CD14-positive monocyte (primary cell): ENCODE results near the gene MACF1. TPM values are rescaled to one million over a fixed set of nuclear protein-coding genes. Genes with fewer than 3 reads are reported as not detected.
A peak's percentile ranks its signal among the peaks of the same experiment; 100 is the strongest.

Experiments
- DNase-seq, 3 donors: peaks; one replicate each; pipeline ENCODE4 v3.0.0-alpha.2; 2011 to 2022
- H2AFZ ChIP-seq: 2 replicates; pipeline ENCODE4 v1.6.0; 2012; ENCODE audit warnings: mild to moderate bottlenecking, low read depth, low read length, inconsistent platforms; ENCODE audit not compliant: insufficient read depth, poor library complexity, severe bottlenecking
- H3K27ac ChIP-seq, 2 donors: 1 replicate in 1 of 2; 2 replicates in 1 of 2; pipeline ENCODE4 v1.5.1; 2012 to 2013; ENCODE audit warnings: low read length in 2 of 2, control low read depth in 1 of 2, inconsistent platforms in 1 of 2, low read depth in 1 of 2, mild to moderate bottlenecking in 1 of 2
- H3K27me3 ChIP-seq, 2 donors: one replicate each; pipeline versions ENCODE4 v1.6.0 to v1.6.1; 2011 to 2013; ENCODE audit warnings: low read length in 2 of 2; ENCODE audit not compliant: control insufficient read depth in 2 of 2, insufficient read depth in 2 of 2
- H3K36me3 ChIP-seq, 2 donors: replicated peaks in 1 of 2; 1 replicate in 1 of 2; 2 replicates in 1 of 2; pipeline versions ENCODE4 v1.5.1 to v1.6.1; 2012 to 2013; ENCODE audit warnings: low read length in 2 of 2, control low read depth in 1 of 2, inconsistent platforms in 1 of 2, mild to moderate bottlenecking in 1 of 2; ENCODE audit not compliant: insufficient read depth in 2 of 2, control insufficient read depth in 1 of 2
- H3K4me1 ChIP-seq, 2 donors: 1 replicate in 1 of 2; 2 replicates in 1 of 2; pipeline versions ENCODE4 v1.5.1 to v1.6.1; 2012 to 2013; ENCODE audit warnings: low read length in 2 of 2, control low read depth in 1 of 2, inconsistent platforms in 1 of 2, mild to moderate bottlenecking in 1 of 2, moderate library complexity in 1 of 2; ENCODE audit not compliant: insufficient read depth in 2 of 2, control insufficient read depth in 1 of 2
- H3K4me2 ChIP-seq: replicated peaks from 2 replicates; pipeline ENCODE3; 2012; ENCODE audit warnings: low read length, moderate library complexity, mild to moderate bottlenecking; ENCODE audit not compliant: poor library complexity, severe bottlenecking; ENCODE audit errors: extremely low read depth
- H3K4me3 ChIP-seq, 3 experiments: fragments of 200-600 bp in 1 of 3; sonication (generic) in 1 of 3; replicated peaks in 1 of 3; 1 replicate in 2 of 3; 2 replicates in 1 of 3; pipeline ENCODE4 v1.5.1; 2011 to 2013; ENCODE audit warnings: low read length in 3 of 3, mild to moderate bottlenecking in 3 of 3, control low read depth in 2 of 3, low read depth in 2 of 3, inconsistent platforms in 1 of 3, moderate library complexity in 1 of 3
- H3K79me2 ChIP-seq: 2 replicates; pipeline ENCODE4 v1.6.0; 2012; ENCODE audit warnings: mild to moderate bottlenecking, control low read depth, inconsistent platforms, low read length, moderate library complexity; ENCODE audit not compliant: insufficient read depth
- H3K9ac ChIP-seq: 2 replicates; pipeline ENCODE4 v1.6.0; 2017; ENCODE audit warnings: low read length, mild to moderate bottlenecking; ENCODE audit not compliant: insufficient read depth, poor library complexity, severe bottlenecking
- H3K9me3 ChIP-seq, 2 donors: replicated peaks in 1 of 2; 1 replicate in 1 of 2; 2 replicates in 1 of 2; pipeline versions ENCODE4 v1.5.1 to v1.6.1; 2012 to 2013; ENCODE audit warnings: low read length in 2 of 2, control low read depth in 1 of 2; ENCODE audit not compliant: control insufficient read depth in 1 of 2, insufficient read depth in 1 of 2
- H4K20me1 ChIP-seq: 2 replicates; pipeline ENCODE4 v1.6.0; 2012; ENCODE audit warnings: mild to moderate bottlenecking, low read length, control low read depth, moderate library complexity; ENCODE audit not compliant: insufficient read depth
- H3K27ac Mint-ChIP-seq, 7 donors: one replicate each; pipeline ENCODE4 v1.8.0; 2020; ENCODE audit warnings: mild to moderate bottlenecking in 7 of 7, mixed read lengths in 7 of 7, moderate library complexity in 6 of 7, inconsistent platforms in 2 of 7
- H3K27me3 Mint-ChIP-seq, 3 donors: one replicate each; pipeline ENCODE4 v1.8.0; 2021 to 2022; ENCODE audit warnings: low read depth in 3 of 3, mild to moderate bottlenecking in 3 of 3, mixed read lengths in 3 of 3, moderate library complexity in 3 of 3, inconsistent platforms in 1 of 3
- H3K36me3 Mint-ChIP-seq, 2 donors: one replicate each; pipeline ENCODE4 v1.8.0; 2020; ENCODE audit warnings: mixed read lengths in 2 of 2, inconsistent platforms in 1 of 2, mild to moderate bottlenecking in 1 of 2
- H3K4me1 Mint-ChIP-seq: one replicate; pipeline ENCODE4 v1.8.0; 2020; ENCODE audit warnings: mild to moderate bottlenecking, mixed read lengths
- H3K4me3 Mint-ChIP-seq, 2 donors: one replicate each; pipeline ENCODE4 v1.8.0; 2020; ENCODE audit warnings: mild to moderate bottlenecking in 2 of 2, mixed read lengths in 2 of 2, moderate library complexity in 1 of 2
- H3K9me3 Mint-ChIP-seq, 7 donors: one replicate each; pipeline ENCODE4 v1.8.0; 2020 to 2022; ENCODE audit warnings: mixed read lengths in 7 of 7, mild to moderate bottlenecking in 6 of 7, moderate library complexity in 6 of 7, inconsistent platforms in 2 of 7
- CTCF ChIP-seq: fragments of 200-600 bp; IDR thresholded peaks from one replicate; pipeline ENCODE4 v1.8.0; 2022; ENCODE audit warnings: antibody characterized with exemption, mild to moderate bottlenecking
- WGBS: methylation state at CpG from one replicate; pipeline ENCODE4 v1.1.5; 2013; ENCODE audit warnings: missing lambda C conversion rate; ENCODE audit not compliant: insufficient coverage; 5-methylcytosine and 5-hydroxymethylcytosine counted together
- intact Hi-C, 2 donors: fragments of 100-400 bp; cut with micrococcal nuclease; formaldehyde crosslinking; loops; one replicate each; pipeline versions ENCODE4 v1.15.0 to v1.15.1; 2023
- polyA plus RNA-seq, 3 donors: library from polyadenylated mRNA; depleted of rRNA in 1 of 3; unstranded in 2 of 3; stranded (reverse) in 1 of 3; fragments of 300-500 nt in 2 of 3; fragments of >200 nt in 1 of 3; fragmentation: Illumina TruSeq in 2 of 3; gene quantifications; 1 replicate in 2 of 3; 2 replicates in 1 of 3; pipeline ENCODE4 v1.2.3, GENCODE V29; 2012 to 2021

The MACF1 gene
- polyA plus RNA-seq, 3 donors, result 3.4 to 36.8 (median 4.5) TPM

DNA sequence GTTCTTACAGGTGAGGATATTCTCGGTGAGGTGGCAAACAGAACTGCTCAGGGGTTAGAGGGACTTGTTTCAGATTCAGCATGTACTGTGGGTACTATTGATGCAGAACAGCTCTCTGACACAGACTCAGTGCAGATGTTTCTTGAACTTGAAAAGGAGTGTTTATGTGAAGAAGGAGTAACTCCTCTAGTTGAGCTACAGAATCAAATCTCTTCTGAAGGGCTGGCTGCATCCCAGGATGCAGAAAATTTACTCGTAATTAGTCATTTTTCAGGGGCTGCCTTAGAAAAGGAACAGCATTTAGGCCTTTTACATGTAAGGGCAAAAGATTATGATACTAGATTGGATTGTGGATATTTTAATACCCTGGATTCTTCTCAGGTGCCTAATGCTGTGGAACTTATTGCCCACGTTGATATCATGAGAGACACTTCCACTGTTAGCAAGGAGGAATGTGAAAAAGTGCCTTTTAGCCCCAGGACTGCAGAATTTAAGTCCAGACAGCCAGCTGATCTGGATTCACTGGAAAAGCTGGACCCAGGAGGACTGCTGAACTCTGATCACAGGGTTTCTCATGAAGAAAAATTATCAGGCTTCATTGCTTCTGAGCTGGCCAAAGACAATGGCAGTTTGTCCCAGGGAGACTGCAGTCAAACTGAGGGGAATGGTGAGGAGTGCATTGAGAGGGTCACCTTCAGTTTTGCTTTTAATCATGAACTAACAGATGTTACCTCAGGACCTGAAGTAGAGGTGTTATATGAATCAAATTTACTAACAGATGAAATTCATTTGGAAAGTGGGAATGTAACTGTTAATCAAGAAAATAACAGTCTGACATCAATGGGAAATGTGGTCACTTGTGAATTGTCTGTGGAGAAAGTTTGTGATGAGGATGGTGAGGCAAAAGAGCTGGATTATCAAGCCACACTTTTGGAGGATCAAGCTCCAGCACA, 207.3 kb downstream of the MACF1 start:
- no peaks in the 10 kb centered on the region for H3K9me3 ChIP-seq
- no peak overlapping the region for H3K9ac ChIP-seq
- intact Hi-C loops, result no loop called here
- peaks cover 32 to 42% of the 10 kb centered on the region in 2 donors for H3K4me1 ChIP-seq
- Mint-ChIP-seq H3K27me3 (no peaks in the 10 kb centered on the region), H3K36me3 (peaks cover 17 to 30% of the 10 kb centered on the region in 2 donors), H3K4me1 (peaks cover 55% of the 10 kb centered on the region), H3K4me3 (no peak overlapping the region), H3K27ac (no peak overlapping the region), H3K9me3 (no peaks in the 10 kb centered on the region)
- 96% methylated on average over 3 of the region's 3 CpGs for WGBS
- peaks cover 83% of the 10 kb centered on the region for H4K20me1 ChIP-seq
- H3K4me2 ChIP-seq, result no peak overlapping the region
- DNase-seq, result no peak
- no peak for TF ChIP-seq CTCF
- peak overlapping the region in 1 of 2 donors; percentile 9 for H3K27ac ChIP-seq
- H3K79me2 ChIP-seq, result peaks cover 49% of the 10 kb centered on the region
- H2AFZ ChIP-seq, result no peak overlapping the region
- H3K27me3 ChIP-seq, result no peaks in the 10 kb centered on the region
- no peak overlapping the region for H3K4me3 ChIP-seq
- H3K36me3 ChIP-seq, result peaks cover 12 to 25% of the 10 kb centered on the region in 2 donors

GRCh38 chr1:39412892-39413291, 208.4 kb downstream of the MACF1 start:
- Mint-ChIP-seq H3K27ac (no peak overlapping the region), H3K4me1 (peaks cover 44% of the 10 kb centered on the region), H3K36me3 (peaks cover 18 to 31% of the 10 kb centered on the region in 2 donors), H3K4me3 (no peak overlapping the region), H3K27me3 (no peaks in the 10 kb centered on the region), H3K9me3 (no peaks in the 10 kb centered on the region)
- Histone ChIP-seq H3K9me3 (no peaks in the 10 kb centered on the region), H3K4me1 (peaks cover 21 to 31% of the 10 kb centered on the region in 2 donors), H2AFZ (no peak overlapping the region), H3K36me3 (peaks cover 12 to 30% of the 10 kb centered on the region in 2 donors), H3K27ac (no peak overlapping the region), H3K4me2 (no peak overlapping the region), H3K9ac (no peak overlapping the region), H3K79me2 (peaks cover 48% of the 10 kb centered on the region), H4K20me1 (peaks cover 82% of the 10 kb centered on the region), H3K27me3 (no peaks in the 10 kb centered on the region), H3K4me3 (no peak overlapping the region)
- no peak for DNase-seq
- WGBS, result 100% methylated on average over 1 of the region's 2 CpGs
- no peak for TF ChIP-seq CTCF
- intact Hi-C loops, result no loop called here
